Kidney glomerular epithelial cell (primary cell): ENCODE measurements around the gene ZNF528.

Source experiments
- DNase-seq: peaks from one replicate; lab custom pipeline; 2025; lab: John Stamatoyannopoulos, UW

The ZNF528 gene

GRCh38 chr19:52397310-52398080 is at the start of gene ZNF528:
TSS of gene ZNF528 (plus strand) at chr19:52397849. CDS start at chr19:52402014, 4,165 bp downstream.
- DNase-seq = peak; percentile 66

GRCh38 chr19:52351512-52351911 is 46.1 kb upstream of the ZNF528 start:
- no peak for DNase-seq

DNA sequence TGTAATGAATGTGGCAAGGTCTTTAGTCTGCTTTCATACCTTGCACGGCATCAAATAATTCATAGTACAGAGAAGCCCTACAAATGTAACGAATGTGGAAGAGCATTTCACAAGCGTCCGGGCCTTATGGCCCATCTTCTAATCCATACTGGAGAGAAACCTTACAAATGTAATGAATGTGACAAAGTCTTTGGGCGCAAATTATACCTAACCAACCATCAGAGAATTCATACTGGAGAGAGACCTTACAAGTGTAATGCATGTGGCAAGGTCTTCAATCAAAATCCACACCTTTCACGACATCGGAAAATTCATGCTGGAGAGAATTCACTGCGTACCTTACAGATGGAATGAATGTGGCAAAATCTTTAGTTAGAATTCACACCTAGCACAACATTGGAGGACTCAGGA is 31.2 kb upstream of the ZNF528 start:
- no peak for DNase-seq

DNA sequence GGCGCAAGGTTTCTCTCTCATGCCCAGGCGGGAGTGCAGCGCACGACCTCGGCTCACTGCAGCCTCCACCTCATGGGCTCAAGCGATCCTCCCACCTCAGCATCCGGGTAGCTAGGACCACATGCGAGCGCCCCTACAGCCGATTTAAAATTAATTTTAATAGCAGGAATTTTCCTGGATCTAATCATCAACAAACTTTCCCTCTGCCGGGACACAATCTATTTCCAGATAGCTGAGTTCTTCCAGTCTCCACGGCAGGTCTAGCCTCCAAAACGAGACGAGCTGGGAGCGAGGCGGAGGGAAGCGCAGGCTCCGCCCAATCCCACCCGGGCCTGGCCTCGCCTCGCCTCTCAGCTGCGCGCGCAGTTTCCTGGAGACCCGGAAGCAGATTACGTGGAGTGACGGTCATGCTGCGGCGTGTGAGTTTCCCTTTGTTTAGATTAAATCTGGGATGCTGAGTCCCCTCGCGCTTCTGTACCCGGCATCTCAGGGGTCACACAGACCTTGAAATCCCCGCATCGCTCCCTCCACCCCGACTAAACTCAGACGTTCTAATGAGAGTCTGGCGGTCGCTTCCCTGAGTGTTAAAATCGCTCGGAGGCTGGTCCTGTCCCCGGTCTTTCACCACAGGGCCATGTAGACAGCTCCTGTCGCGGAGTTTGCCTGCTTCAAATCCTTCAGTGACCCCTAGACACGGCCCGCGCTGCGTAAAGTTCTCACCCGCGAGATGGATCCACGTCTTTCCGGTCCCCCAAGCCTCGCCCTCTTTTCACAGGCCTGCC is 27.9 kb upstream of the ZNF528 start, which contains the start of gene ZNF880:
ZNF880 (plus strand) TSS at position 365 of the 782 bp plus-strand sequence; CDS start at position 408, 43 bp downstream.
- peak; percentile 67 for DNase-seq

DNA sequence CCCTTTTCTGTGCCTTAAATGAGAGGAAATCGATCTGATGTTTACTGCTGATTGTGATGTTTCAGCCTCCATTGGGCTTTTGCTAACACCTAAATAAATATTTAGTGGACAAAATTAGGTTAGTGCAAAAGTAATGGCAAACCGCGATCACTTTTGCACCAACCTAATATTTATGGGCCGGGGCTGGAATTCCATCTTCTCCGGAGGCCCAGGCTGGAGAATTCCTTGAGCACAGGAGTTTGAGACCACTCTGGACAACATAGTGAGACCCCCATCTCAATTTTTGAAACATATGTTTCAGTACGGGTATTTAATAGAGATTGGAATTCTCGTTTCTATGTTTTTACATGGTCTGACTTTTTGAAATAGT is 27.3 kb upstream of the ZNF528 start:
- DNase-seq = no peak

DNA sequence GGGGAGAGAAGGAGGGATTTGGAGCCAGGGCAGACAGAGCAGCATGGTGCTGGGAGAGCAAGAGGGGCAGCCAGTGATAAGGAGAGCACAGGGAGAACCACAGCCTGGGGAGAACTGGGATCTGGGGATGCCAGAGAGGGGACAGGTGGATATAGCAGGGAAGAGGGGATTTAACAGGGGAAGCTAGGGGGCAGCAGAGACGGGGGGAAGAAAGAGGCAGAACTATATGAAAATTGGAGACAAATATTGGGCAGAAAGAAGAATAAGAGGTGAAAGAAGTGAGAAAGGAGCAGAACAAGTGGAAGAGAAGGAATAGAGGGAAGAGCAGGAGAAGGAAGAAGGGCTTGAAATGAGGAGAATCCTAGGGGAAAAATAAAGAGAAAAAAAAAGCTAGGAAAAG is 6.5 kb upstream of the ZNF528 start:
- DNase-seq = no peak

DNA sequence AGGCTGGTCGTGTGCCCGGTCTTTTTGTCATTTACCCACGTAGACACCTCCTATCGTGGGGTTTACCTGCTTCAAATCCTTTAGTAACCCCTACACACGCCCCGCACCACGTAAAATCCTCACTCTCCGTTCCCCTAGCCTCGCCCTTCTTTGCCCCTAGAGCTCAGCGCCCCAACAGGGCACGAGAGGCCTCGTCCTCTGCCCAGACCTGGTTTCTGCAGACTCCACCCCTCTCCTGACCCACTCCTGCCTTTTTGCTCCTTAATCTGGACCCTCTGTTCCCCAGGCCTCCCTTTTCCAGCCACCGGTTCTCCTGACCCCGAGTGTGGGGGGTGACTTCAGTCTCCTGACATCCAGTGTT is 412 bp downstream of the ZNF528 start:
- DNase-seq = no peak

DNA sequence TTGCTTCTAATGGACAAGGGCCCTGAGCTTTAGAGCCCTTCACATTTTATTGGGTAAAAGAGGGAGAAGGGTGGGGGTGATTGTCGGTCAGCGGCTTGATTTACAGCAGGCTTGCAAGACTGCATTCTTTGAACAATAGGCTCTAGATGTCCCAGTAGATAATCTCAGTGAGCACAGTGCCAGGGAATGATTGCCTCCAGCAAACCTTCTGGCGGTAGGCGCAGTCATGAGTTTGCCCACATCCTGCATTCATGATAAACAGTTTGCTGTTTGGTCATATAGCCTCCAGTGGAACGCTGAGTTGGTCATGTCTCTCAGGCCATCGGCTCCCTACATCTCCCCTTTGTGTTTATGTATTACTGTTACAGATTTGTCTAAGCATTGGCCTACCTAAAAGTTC is 12.6 kb downstream of the ZNF528 start:
- DNase-seq = no peak

GRCh38 chr19:52415711-52416110 is 18.1 kb downstream of the ZNF528 start:
- DNase-seq = no peak

GRCh38 chr19:52428937-52429336 is 31.3 kb downstream of the ZNF528 start, which contains the start of gene ZNF534:
TSS of gene ZNF534 (plus strand) at chr19:52429148. CDS start at chr19:52431475, 2,327 bp downstream.
- DNase-seq = no peak

- DNase-seq = no peak
Observed at GRCh38 chr19:52442179-52442578, 44.5 kb downstream of the ZNF528 start.

- no peak for DNase-seq
Observed at GRCh38 chr19:52444506-52444905, 46.9 kb downstream of the ZNF528 start.

DNA sequence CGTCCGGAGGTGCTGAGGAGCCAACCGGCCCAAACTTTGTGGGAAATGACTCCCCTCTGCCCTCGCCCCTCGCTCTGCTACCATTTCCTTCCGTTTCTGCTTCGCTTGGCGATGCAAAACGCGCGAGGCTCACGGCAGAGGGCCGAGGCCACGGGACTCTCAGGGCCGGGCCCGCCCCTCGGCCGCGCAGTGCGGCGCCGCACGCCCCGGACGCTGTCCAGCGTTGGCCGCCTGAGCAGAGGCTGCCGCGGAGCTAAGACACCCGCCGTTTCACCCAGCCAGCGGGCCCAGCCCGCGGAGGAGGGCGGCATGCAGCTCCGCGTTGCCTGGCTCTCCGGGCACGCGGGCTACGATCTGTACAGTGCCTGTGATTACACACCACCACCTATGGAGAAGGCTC is 53.6 kb downstream of the ZNF528 start:
- DNase-seq = no peak

- DNase-seq = peak; percentile 25
Observed at GRCh38 chr19:52453324-52454094, 55.9 kb downstream of the ZNF528 start, which contains the start of gene ZNF578. TSS of gene ZNF578 (plus strand) at chr19:52453553. CDS start at chr19:52501846, 48,293 bp downstream.

DNA sequence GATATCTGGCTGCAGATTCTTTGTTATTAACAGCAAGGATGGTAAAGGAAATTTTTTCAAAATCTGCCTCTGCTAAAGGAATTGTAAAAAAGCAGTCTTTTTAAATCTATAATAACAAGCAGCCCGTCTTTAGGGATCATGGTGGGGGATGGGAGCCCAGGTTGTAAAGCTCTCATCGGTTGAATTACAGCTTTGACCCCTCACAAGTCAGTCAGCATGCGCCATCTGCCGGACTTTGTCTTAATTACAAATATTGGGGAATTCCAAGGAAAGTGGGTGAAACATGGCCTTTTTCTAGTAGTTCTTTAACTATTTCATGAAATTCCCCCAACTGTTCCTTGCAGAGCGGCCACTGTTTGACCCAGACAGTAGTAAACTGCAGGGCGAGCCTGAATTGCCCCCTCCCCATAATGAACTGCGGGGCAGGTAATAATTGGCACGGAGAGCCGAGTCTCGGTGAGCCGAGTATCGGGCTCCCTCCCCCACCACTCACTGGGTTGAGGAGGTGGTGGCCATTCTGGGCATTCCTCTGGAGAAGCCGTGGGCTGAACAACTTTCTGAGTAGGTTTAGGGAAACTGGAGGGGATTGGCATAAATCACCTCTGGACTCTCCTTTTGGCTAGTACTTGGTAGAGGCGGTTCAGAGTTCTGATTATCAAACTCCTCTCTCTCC is 67.3 kb downstream of the ZNF528 start:
- no peak for DNase-seq
